HG02588 (cell line): ENCODE results near the gene UBE3B.
"Not testable (repeated sequence)": the region's sequence is repeated elsewhere in the genome, so short reads cannot be mapped to it uniquely, and the experiment has no call there.

ENCODE experiments used
- ATAC-seq: cut with Tn5 transposase; IDR thresholded peaks from one replicate; pipeline ENCODE4 v1.9.1; 2021; ENCODE audit warnings: mild to moderate bottlenecking, moderate library complexity; ENCODE audit not compliant: unreplicated experiment

The UBE3B gene

DNA sequence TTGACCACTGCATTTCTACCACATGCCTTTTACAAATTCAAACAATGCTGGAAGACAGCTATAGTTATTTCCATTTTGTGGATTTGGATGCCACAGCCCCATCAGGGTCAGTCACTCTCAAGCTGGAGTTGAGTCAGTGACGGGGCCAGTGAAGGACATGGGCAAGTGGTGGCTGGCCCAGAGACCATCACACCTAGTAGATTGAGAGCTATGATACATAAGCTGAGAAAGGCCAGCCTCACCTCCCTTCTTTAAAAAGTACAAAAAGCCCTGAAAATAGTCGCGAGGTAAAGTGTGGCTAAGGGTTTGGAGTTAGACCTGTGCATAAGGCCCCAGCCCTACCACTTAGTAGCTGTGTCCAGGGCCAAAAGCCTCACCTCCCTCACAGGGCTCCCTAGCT, 4.4 kb upstream of the UBE3B start:
- ATAC-seq, result no peak

DNA sequence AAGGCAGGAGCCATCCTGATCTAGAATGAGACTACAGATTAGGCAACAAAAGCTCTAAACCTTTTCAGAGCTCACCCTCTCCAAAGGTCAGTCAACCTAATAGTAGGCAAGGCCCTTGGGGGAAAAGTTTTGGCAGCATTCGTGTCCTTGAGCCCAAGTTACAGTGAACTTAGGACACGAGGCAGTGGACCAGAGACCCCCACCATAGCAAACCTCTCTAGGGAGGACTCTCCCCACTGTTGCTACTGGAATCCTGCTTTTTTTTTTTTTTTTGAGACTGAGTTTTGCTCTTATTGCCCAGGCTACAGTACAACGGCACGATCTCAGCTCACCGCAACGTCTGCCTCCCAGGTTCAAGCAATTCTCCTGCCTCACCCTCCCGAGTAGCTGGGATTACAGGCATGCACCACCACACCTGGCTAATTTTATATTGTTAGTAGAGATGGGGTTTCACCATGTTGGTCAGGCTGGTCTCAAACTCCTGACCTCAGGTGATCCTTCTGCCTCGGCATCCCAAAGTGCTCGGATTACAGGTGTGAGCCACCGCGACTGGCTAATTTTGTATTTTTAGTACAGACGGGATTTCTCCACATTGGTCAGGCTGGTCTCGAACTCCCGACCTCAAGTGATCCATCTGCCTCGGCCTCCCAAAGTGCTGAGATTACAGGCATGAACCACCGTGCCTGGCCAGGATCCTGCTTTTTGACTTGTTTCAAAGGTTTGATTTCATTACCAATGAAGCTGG, 3.7 kb upstream of the UBE3B start:
- ATAC-seq, result not testable (repeated sequence)

DNA sequence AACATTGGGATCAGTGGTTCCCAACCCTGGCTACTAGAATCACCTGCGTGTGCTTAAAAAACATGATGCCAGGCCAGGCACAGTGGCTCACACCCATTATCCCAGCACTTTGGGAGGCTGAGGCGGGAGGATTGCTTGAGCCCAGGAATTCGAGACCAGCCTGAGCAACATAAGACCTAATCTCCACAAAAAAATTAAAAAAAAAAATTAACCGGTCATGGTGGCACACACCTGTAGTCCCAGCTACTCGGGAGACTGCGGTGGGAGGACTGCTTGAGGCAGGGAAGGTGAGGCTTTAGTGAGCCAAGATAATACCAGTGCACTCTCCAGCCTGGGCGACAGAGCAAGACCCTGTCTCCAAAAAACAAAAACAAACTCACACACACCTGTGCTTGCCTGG, 2.3 kb upstream of the UBE3B start:
- ATAC-seq, result no peak

DNA sequence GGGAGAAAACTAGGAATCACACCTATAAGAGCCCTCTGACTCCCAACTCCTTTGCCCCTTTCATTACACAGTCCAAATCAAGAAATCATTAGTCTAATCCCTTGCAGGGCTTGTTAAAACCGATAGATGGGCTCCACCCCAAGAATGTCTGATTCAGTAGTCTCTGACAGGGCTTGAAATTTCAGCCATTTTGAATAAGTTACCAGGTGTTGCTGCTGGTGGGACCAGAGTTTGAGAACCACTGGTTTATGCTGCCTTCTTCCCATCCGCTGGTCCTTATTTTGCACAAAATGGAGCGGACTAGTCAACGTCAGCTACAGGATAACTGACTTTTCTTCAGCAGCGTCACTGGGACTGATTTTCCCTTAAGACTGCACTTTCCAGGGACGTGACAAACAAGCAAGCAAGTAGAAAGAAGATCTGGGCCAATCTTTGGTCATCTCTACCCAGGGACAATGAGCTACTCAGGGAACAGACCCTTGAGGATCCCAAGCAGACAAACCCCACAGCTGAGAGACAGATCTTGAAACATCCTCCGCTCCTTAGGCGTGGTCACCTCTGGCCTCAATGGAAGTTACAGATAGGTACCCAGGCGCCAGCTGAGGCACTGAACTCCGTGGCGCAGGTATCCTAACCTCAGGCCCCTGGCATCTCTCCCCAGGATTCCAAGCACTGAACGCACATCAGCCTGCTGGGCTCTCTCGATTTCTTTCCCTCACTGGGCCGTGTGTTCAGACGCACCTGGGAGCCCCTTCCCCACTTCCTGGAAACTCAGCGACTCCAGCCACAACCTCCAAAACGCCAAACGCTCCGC, 1.2 kb upstream of the UBE3B start:
- ATAC-seq, result no peak

DNA sequence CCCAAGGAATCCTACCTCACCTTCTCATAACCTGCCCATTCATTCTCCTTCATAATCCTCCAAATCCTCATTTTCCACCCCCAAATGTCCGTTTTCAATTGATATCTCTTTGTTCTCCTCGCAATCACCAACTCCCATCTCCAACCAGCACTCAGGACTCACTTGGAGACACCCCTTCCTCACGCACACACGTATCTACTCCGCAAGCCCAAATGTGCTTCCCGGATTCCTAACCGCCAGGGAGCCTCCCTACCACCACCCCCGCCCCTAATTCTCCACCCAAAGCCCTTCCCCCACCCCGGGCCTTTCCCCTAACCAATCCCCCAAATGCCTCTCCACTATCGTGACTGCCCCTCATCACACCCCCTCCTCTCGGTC, 638 bp upstream of the UBE3B start:
- no peak for ATAC-seq

DNA sequence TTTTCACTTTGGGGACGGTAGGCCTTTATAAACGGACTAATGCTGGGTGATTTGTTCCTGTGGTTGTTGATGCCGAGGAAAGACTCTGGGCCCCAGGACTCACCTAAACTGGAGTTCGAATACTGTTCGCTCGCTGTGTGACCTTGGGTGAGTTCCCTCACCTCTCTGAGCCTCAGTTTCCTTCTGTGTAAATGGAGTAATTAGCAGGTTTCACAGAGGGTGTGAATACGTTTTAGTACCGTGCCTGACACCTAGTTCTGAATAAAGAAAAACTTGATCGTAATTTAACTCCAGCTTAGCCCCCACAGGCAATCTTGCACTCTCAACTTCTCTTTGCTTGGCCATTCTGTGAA, 505 bp downstream of the UBE3B start:
- ATAC-seq, result no peak

DNA sequence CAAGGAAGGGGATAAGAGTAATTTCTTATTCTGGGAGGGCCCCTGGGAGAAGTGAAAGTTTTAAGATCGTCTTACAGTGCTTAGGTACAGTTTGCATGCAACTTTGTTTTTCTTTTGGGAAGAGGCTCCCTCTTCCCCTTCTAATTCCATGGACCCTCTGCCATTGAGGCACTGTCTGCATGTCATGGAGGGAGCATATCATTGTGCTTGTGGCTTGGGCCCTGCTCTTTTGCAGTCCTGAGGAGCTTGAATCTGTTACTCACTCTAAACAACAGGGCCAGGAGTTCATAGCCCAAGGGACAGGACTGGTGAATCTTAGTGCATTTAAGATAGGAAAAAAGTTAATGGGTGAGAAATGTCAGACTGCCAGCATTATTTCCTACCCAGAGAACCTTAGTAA, 2.3 kb downstream of the UBE3B start:
- ATAC-seq, result no peak

DNA sequence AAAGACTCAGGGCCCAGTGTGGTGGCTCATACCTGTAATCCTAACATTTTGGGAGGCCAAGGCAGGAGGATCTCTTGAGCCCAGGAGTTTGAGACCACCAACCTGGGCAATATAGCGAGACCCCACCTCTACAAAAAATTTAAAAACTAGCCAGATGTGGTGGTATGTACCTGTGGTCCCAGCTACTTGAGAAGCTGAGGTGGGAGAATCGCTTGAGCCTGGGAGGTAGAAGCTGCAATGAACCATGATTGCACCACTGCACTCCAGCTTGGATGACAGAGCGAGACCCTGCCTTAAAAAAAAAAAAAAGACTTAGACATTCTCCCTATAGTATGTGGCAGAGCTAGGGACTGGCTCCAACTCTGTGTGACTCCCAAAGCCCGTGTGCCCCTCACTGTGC, 2.9 kb downstream of the UBE3B start:
- no peak for ATAC-seq

DNA sequence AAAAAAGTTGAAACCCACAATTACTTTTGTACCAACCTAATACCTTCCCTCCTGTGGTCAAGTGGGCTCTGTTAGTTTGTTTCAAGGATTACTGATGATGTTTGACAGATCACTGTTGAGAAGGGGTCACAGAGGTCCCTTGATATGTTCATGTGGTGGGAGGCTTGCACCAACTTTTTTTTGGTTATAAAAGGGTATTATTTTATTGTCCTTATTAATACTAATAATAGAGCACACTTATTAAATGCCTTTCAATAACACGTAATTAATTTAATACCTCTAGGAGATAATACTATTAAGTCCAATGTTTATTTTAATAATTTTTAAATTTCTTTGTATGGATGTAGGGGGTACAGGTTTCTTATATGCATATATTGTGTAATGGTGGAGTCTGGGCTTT, 4.4 kb downstream of the UBE3B start:
- ATAC-seq, result no peak

DNA sequence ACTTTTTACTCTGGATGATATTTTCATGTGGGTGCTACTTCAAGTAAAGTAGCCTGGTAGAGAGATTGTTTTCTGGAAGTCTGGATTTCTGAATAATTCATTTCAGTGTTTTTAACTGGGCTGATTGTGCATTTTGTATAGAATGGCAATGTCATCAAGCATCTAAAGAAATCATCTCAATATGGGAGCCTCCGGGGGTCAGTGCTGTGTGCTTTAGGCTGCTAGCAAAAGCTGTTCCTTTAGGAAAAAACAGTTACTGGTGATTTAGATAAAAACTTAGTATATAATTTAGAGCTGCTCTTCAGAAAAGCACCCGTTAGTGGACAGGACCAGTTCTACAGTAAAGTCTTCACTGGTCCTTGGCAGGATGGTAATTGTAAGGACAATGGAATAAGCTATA, 5.1 kb downstream of the UBE3B start:
- no peak for ATAC-seq

DNA sequence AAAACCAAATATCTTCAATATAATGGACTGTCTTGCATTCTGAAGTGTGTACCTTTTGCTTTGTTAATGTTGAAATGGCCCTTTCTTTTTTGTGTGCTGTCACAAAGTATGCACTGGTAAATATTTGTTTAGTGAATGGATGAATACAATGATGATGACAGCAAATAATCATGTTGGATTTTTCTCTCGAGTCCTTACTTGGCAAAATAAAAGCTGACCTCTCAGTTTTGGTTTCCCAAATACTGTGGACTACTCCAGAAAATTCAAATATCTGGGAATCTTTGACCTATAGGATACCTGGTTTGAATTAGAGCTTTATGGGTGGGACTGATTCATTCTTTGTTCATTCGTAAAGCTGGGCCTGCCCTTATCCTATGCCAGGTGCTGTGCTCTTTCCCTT, 5.5 kb downstream of the UBE3B start:
- ATAC-seq, result no peak

DNA sequence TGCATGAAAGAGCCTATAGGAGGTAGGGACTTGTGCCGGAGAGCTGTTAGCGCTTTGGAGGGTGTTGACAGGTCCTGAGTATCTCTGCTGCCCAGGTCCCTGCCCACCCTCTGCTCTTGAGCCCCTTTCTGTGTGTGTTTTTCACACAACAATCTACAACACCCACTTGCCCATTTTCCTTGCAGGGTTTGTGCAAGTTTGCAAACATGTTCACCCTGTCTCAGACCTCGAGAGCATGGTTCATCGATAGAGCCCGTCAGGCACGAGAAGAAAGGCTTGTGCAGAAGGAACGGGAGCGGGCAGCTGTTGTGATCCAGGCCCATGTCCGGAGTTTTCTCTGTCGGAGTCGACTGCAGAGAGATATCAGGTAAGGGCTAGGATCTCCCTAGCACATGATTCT, 5.9 kb downstream of the UBE3B start:
- no peak for ATAC-seq

DNA sequence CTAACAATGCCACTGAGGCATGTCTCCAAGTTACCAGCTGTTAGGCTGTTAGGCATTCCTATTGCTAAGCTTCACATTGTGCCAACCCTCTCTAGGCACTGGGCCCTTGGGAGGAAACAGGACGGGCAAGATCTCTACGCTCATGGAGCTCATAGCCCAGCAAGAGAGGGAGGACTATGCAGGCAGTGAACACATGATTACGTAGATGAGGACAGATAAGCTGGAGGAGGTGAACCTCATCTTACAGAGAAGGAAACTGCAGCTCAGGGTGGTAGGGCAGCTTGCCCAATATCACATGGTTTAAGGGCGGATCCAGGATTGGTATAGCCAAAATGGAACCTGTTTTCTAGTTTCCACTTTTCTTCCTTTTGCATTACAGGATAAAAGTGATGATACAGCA, 7.8 kb downstream of the UBE3B start:
- no peak for ATAC-seq

DNA sequence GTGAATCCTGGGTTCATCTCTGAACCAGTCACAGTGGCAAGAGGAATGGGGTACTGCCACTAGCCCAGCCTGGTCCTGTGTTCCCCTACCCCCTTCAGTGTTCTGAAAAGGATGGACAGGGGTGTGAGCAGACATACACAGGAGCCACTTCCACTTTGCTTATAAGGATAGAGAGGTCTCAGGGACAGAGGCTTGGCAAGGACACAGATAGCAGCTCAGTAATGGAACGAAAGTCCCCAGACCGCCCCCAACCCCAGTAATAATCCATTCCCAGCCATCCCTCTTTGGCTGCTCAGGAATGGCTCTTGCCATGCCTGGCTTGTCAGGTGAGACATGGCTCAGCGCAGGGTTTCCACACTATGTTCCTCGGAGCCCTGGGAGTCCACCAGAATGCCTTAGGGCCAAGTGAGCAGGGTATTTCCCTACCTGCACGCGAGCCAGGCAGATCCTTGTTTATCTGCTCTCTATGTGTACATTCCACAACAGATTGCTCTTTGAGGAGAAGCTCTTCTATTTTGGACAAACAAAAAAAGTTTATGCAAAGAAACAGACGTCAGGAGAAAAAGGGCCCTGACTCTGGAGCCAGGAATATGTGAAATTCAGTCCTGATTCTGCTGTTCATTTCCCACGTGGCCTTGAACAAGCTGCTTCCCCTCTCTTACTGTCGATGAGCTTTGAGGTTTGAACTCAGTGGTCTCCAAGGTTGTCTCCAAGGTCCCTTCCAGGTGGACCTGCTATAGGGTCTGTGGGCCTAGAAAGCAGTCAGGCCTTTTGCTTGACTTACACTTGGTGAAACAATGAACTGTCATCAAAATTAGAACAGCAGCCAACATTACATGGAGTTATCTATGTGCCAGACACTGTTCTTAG, 10.0 kb downstream of the UBE3B start:
- ATAC-seq, result no peak

DNA sequence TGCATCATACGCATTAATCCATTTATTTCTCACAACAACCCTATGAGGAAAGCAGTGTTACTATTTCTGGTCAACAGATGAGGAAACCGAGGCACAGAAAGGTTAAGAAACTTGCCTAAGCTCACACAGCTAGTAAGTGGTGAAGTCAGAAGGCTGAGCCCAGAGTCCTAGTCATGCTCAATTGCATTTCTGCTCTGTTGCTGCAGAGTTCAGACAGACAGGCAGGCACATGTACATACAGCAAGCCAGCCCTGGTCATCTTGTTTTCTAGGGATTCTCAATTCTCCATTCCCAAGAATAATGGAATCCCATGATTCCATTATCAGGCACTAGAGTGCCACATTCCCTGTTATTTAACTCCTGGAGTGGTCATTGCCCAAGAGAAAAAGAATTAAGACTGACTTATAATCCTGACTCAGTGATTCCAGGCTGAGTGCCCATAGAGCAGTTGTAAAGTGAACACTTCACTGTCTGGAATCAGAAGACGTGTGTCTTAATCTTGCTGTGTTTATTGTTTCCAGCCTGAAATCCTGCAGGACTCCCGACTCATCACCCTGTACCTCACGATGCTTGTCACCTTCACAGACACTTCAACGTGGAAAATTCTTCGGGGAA, 10.7 kb downstream of the UBE3B start:
- ATAC-seq, result no peak

DNA sequence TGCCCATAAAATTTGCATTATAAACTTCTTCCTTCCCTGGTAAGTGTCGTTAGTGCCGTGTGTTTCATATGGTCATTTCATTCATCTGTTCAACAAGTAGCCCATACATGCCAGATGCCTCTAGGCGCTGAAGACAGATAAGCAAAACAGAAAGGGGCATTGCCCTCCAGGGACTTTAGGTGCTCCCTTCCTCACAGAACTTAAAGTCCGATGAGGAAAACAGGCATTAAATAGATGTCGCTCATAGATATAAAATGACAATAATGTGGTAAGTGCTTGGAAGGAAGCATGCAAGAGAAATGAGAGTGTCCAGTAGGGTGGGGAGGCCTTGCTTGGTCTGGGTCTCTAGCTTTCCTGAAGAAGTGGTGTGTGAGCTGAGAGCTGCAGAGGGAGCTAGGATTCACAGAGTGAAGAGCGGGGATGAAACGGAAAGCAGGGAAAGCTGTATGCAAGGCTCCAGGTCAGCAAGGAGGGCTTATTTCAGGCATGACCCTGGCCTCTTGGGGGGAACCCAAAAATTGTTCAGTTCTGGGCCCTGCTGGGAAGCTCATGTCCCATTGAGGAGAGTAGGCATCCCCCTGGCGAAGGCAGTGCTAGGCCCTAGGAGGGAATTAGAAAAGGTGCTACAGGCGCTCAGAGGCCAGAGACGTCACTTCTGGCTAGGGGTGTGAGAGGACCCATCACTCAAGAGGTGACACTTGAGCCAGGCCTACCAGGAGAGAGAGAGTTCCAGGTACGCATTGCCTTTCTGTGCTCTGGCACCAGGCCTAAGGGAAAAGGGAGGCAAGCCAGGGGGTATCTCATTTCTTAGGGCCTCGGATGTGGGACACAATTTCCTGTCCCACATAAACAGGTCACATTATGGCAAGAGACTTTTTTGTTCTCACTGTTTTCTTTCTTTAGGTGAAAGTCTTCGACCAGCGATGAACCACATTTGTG, 11.9 kb downstream of the UBE3B start:
- ATAC-seq, result no peak

DNA sequence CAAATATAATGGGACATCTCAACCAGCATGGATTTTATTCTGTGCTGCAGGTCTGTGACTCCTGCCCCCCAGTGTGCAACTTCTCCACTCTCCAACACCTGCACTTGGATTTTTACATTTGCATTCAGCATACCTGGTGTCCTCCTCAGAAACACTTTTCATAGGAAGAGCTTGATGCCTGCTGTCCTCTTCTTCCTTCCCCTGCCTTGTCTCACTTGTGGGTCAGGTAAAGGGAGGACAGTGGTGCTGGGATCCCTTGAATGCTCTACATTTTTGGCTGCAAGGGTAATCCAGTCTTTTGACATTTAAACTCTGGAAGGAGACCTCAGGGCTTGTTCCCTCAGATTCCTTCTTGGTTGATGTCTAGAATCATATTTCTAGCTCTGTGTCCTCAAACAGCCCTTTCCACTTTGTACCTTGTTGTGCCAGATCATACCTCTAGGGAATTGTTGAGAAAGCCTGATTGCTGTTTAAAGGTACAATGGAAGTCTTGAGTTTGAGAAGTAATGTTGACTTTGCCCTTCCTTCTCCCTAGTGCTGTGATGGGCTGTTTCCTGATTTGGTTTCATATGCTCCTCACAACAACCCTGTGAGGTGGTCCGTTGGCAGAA, 12.6 kb downstream of the UBE3B start:
- ATAC-seq, result no peak

DNA sequence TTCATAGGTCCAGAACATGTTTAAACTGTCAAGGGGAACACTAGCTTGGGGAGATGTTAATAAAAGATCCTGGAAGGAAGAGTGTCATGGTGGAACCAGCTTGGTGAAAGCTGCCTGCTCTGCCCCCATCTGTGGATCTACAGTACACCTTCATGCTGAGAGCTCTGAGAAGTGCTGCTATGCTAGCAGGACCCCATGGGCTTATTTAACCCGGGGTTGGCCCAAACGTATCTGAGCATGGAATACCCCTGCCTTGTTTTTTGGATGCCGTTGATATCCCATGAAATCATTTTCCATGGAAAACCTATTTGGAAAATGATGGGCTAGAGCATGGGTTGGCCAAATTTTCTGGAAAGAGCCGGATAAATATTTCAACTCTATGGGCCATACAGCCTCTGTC, 14.2 kb downstream of the UBE3B start:
- no peak for ATAC-seq

DNA sequence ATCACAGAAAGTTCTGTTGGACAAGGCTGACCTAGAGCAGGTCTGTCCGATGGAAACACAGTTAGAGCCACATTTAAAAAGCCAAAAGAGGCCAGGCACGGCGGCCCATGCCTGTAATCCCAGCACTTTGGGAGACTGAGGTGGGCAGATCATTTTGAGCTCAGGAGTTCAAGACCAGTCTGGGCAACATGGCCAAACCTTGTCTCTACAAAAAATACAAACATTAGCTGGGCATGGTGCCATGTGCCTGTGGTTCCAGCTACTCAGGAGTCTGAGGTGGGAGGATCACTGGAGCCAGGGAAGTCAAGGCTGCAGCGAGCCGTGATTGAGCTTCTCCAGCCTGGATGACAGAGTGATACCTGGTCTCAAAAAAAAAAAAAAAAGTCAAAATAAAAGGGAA, 14.9 kb downstream of the UBE3B start:
- ATAC-seq, result no peak

DNA sequence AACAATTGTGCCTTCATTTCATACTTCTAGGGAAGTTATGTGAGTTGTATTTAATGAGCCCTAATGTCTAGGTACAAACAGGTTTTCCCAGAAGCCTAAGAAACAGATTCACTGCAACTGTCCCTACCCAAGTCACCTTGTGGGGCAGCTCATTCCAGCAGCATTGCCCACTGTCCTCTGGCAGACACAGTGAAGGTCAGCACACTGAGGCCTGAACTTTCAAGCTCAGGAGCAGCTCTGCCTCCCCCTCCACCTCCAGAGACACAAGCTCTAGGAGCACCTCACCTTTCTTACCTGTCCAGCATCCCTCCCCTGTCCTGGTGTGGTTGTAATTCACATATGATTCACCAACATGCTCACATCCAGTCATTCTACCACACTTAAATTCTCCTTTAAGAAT, 15.7 kb downstream of the UBE3B start:
- ATAC-seq, result no peak
